Measurements from ENCODE around the gene MAP7D1.

DNA sequence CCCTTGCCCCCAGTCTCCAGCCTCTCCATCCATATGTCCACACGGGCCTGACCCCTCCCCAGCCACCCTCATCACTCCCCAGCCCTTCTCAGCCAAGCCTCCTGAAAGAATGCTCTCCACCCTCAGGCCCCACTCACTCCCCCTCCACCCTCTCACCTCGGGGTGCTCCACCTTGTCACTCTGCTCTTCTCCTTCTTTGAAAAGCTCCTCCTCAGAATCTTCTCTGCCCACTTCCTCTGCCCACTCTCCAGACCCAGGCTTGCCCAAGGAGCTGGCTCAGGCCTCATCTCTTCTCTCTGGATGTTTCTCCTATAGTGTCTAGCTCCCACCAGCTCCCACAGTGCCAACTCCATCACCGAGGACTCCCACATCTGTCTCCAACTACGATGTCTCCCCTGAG lies 44.8 kb upstream of the MAP7D1 start:
- TF ChIP-seq, protein P1, sequence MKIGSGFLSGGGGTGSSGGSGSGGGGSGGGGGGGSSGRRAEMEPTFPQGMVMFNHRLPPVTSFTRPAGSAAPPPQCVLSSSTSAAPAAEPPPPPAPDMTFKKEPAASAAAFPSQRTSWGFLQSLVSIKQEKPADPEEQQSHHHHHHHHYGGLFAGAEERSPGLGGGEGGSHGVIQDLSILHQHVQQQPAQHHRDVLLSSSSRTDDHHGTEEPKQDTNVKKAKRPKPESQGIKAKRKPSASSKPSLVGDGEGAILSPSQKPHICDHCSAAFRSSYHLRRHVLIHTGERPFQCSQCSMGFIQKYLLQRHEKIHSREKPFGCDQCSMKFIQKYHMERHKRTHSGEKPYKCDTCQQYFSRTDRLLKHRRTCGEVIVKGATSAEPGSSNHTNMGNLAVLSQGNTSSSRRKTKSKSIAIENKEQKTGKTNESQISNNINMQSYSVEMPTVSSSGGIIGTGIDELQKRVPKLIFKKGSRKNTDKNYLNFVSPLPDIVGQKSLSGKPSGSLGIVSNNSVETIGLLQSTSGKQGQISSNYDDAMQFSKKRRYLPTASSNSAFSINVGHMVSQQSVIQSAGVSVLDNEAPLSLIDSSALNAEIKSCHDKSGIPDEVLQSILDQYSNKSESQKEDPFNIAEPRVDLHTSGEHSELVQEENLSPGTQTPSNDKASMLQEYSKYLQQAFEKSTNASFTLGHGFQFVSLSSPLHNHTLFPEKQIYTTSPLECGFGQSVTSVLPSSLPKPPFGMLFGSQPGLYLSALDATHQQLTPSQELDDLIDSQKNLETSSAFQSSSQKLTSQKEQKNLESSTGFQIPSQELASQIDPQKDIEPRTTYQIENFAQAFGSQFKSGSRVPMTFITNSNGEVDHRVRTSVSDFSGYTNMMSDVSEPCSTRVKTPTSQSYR (CRISPR knock-in tag; IDR thresholded peaks at IDR 0.05; ENCODE audit: borderline replicate concordance), result no peak
- TF ChIP-seq ZNF790 (CRISPR knock-in tag; IDR thresholded peaks at IDR 0.05; ENCODE audit: borderline replicate concordance) (no peak), ARID2 (CRISPR knock-in tag; IDR thresholded peaks at IDR 0.05; ENCODE audit: borderline replicate concordance) (no peak), CREB1 (IDR thresholded peaks at IDR 0.05) (no peak), CREB1 (CRISPR knock-in tag; IDR thresholded peaks at IDR 0.05) (no peak), SMC3 (IDR thresholded peaks at IDR 0.05; ENCODE audit: low read length) (no peak), ZMYM4 (CRISPR knock-in tag; IDR thresholded peaks at IDR 0.05) (no peak)
- TF ChIP-seq, protein P2, sequence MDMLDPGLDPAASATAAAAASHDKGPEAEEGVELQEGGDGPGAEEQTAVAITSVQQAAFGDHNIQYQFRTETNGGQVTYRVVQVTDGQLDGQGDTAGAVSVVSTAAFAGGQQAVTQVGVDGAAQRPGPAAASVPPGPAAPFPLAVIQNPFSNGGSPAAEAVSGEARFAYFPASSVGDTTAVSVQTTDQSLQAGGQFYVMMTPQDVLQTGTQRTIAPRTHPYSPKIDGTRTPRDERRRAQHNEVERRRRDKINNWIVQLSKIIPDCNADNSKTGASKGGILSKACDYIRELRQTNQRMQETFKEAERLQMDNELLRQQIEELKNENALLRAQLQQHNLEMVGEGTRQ (IDR thresholded peaks at IDR 0.05; ENCODE audit: low read depth, low read length), result no peak
- TF ChIP-seq, protein P2 (CRISPR knock-in tag; IDR thresholded peaks at IDR 0.05; ENCODE audit: borderline replicate concordance), result no peak
- TF ChIP-seq, protein P3, sequence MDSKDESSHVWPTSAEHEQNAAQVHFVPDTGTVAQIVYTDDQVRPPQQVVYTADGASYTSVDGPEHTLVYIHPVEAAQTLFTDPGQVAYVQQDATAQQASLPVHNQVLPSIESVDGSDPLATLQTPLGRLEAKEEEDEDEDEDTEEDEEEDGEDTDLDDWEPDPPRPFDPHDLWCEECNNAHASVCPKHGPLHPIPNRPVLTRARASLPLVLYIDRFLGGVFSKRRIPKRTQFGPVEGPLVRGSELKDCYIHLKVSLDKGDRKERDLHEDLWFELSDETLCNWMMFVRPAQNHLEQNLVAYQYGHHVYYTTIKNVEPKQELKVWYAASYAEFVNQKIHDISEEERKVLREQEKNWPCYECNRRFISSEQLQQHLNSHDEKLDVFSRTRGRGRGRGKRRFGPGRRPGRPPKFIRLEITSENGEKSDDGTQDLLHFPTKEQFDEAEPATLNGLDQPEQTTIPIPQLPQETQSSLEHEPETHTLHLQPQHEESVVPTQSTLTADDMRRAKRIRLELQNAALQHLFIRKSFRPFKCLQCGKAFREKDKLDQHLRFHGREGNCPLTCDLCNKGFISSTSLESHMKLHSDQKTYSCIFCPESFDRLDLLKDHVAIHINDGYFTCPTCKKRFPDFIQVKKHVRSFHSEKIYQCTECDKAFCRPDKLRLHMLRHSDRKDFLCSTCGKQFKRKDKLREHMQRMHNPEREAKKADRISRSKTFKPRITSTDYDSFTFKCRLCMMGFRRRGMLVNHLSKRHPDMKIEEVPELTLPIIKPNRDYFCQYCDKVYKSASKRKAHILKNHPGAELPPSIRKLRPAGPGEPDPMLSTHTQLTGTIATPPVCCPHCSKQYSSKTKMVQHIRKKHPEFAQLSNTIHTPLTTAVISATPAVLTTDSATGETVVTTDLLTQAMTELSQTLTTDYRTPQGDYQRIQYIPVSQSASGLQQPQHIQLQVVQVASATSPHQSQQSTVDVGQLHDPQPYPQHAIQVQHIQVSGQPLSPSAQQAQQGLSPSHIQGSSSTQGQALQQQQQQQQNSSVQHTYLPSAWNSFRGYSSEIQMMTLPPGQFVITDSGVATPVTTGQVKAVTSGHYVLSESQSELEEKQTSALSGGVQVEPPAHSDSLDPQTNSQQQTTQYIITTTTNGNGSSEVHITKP (CRISPR knock-in tag; IDR thresholded peaks at IDR 0.05; ENCODE audit: low read depth), result no peak
- TF ChIP-seq, protein P4, sequence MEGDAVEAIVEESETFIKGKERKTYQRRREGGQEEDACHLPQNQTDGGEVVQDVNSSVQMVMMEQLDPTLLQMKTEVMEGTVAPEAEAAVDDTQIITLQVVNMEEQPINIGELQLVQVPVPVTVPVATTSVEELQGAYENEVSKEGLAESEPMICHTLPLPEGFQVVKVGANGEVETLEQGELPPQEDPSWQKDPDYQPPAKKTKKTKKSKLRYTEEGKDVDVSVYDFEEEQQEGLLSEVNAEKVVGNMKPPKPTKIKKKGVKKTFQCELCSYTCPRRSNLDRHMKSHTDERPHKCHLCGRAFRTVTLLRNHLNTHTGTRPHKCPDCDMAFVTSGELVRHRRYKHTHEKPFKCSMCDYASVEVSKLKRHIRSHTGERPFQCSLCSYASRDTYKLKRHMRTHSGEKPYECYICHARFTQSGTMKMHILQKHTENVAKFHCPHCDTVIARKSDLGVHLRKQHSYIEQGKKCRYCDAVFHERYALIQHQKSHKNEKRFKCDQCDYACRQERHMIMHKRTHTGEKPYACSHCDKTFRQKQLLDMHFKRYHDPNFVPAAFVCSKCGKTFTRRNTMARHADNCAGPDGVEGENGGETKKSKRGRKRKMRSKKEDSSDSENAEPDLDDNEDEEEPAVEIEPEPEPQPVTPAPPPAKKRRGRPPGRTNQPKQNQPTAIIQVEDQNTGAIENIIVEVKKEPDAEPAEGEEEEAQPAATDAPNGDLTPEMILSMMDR (CRISPR knock-in tag; IDR thresholded peaks at IDR 0.05), result no peak
